ENCODE data around the gene ZDHHC11B.
"Not testable (repeated sequence)": the region's sequence is repeated elsewhere in the genome, so short reads cannot be mapped to it uniquely, and the experiment has no call there.

DNA sequence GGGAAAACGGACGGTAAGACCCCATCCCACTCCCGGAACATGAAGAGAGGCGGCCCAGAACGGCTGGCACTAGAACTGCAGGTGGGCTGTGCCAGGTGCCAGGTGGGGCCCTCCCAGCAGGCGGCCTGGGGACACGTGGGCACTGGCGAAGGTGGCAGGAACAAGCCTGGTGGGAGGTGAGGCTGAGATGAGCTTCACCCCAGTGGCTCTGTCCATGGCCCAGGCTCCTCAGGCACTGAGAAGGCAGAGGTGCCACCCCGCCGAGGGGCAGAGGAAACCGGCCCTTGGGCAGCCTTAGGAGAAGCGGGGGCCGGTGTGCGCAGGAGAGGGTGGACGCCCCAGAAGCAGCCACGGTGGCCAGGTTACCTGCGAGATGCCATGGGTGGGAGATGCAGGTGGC lies 4.0 kb downstream of the ZDHHC11B start:
- not testable (repeated sequence) for TF ChIP-seq POLR2A (IDR thresholded peaks at IDR 0.05; ENCODE audit: borderline replicate concordance, extremely low read depth, insufficient read depth, insufficient read length); CTCF (IDR thresholded peaks at IDR 0.05 in 2 of 3, conservative IDR thresholded peaks at IDR 0.05 in 1 of 3; ENCODE audit: borderline replicate concordance in 1 of 3, insufficient read depth in 1 of 3, low read depth in 2 of 3, low read length in 2 of 3); ZFX (IDR thresholded peaks at IDR 0.05); POLR2AphosphoS5 (IDR thresholded peaks at IDR 0.05; ENCODE audit: low read depth, low read length); YY1 (IDR thresholded peaks at IDR 0.05; ENCODE audit: extremely low read depth, insufficient replicate concordance, low read depth, low read length); RAD21 (IDR thresholded peaks at IDR 0.05; ENCODE audit: low read depth); EZH2phosphoT487 (IDR thresholded peaks at IDR 0.05; ENCODE audit: borderline replicate concordance); TCF7L2 (IDR thresholded peaks at IDR 0.05; ENCODE audit: borderline replicate concordance, extremely low read depth, insufficient read depth, insufficient read length)
- TF ChIP-seq, protein P1, sequence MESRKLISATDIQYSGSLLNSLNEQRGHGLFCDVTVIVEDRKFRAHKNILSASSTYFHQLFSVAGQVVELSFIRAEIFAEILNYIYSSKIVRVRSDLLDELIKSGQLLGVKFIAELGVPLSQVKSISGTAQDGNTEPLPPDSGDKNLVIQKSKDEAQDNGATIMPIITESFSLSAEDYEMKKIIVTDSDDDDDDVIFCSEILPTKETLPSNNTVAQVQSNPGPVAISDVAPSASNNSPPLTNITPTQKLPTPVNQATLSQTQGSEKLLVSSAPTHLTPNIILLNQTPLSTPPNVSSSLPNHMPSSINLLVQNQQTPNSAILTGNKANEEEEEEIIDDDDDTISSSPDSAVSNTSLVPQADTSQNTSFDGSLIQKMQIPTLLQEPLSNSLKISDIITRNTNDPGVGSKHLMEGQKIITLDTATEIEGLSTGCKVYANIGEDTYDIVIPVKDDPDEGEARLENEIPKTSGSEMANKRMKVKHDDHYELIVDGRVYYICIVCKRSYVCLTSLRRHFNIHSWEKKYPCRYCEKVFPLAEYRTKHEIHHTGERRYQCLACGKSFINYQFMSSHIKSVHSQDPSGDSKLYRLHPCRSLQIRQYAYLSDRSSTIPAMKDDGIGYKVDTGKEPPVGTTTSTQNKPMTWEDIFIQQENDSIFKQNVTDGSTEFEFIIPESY (IDR thresholded peaks at IDR 0.05; ENCODE audit: extremely low read depth, insufficient replicate concordance, low read length), result not testable (repeated sequence)
- TF ChIP-seq, protein P2, sequence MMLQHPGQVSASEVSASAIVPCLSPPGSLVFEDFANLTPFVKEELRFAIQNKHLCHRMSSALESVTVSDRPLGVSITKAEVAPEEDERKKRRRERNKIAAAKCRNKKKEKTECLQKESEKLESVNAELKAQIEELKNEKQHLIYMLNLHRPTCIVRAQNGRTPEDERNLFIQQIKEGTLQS (IDR thresholded peaks at IDR 0.05), result not testable (repeated sequence)
- TF ChIP-seq, protein P3, sequence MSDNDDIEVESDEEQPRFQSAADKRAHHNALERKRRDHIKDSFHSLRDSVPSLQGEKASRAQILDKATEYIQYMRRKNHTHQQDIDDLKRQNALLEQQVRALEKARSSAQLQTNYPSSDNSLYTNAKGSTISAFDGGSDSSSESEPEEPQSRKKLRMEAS (IDR thresholded peaks at IDR 0.05), result not testable (repeated sequence)

Data from HCT116 (cell line).